SK-N-SH (cell line): Measurements from ENCODE around the gene TPRG1.

Experiments
- EP300 ChIP-seq, 2 experiments: IDR thresholded peaks; 2 replicates each; pipeline versions ENCODE4 v1.4.0 to v1.6.1; 2012; ENCODE audit warnings: borderline replicate concordance in 1 of 2, low read depth in 1 of 2, low read length in 1 of 2
- USF1 ChIP-seq: IDR thresholded peaks from 2 replicates; pipeline ENCODE4 v1.4.0; 2012; ENCODE audit warnings: low read depth, borderline replicate concordance

DNA sequence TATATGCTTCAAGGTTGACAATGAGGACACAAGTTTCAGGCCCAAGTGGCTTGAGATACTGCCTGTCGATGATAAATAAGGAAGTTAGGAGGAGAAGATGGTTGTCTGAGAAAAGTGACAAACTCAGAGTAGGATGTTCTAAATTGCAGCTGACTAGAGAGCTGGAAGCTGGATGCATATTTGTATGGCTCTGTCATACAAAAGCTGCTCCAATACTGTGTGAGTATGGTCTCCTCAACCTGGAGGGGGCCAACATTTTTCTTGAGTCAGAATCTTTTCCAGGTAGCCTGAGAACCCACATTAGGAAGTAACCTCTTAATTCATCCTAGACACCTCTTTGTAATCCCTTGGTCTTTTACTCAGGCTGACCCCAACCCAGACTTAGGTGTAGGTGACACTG is 28.4 kb upstream of the TPRG1 start:
- TF ChIP-seq USF1, result no peak
- no peak for TF ChIP-seq EP300 (IDR thresholded peaks at IDR 0.05; ENCODE audit: borderline replicate concordance in 1 of 2, low read depth in 1 of 2, low read length in 1 of 2)
